ENCODE results near the gene RNF222. TPM values are rescaled to one million over a fixed set of nuclear protein-coding genes. Genes with fewer than 3 reads are reported as not detected.

Gene RNF222
- total RNA-seq, 1 experiment from 2014 or later: not detected

DNA sequence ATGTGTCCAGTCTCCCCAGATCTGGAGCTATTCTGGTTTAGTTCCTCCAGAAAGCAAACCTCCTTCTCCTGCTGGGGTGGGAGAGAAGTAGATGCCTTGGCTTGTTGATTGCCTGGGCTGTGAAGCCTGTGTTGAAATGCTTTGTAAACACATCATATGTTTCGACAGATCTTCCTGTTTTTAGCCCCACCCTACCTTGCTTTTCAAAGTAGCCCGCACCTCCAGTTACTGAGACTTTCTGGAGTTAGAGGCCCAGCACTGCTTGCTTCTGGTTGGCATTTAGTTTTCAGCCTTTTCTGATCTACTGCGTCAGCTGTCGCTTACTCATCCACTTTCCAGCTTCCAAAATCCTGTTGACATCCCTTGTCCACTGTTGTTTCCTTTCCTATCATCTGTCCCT lies 20.2 kb upstream of the RNF222 start:
- H3K4me3 ChIP-seq (ENCODE audit: low read depth, low read length): no peak overlapping the region
- H3K27ac Mint-ChIP-seq (ENCODE audit: unreplicated experiment): no peak overlapping the region
- H3K36me3 Mint-ChIP-seq (ENCODE audit: insufficient read depth, unreplicated experiment): no peaks in the 10 kb centered on the region
- no peaks in the 10 kb centered on the region for H3K9me3 Mint-ChIP-seq (ENCODE audit: unreplicated experiment)
- DNase-seq: no peak
- H3K9me3 ChIP-seq: no peaks in the 10 kb centered on the region
- intact Hi-C loops (cut with micrococcal nuclease; ENCODE audit: unreplicated experiment): loop anchor here (10.0 kb wide), 1 partner anchor 327 kb away; the partner anchor contains the start of gene CCDC42
- peaks cover 4% of the 10 kb centered on the region for H3K27me3 Mint-ChIP-seq (ENCODE audit: insufficient read depth, unreplicated experiment)
- ChIA-PET POLR2A (no interaction called here), CTCF (no interaction called here)
- no peaks in the 10 kb centered on the region for H3K36me3 ChIP-seq (ENCODE audit: control insufficient read depth, insufficient read depth, low read length)
- no peaks in the 10 kb centered on the region for H3K4me1 ChIP-seq
- no peaks in the 10 kb centered on the region for H3K27me3 ChIP-seq (replicated peaks; ENCODE audit: control insufficient read depth, insufficient read depth, low read length)
- BruUV-seq (replicated peaks): no TSS peak
- H3K4me1 Mint-ChIP-seq (ENCODE audit: low read depth, unreplicated experiment): no peaks in the 10 kb centered on the region
- TF ChIP-seq, protein P1, sequence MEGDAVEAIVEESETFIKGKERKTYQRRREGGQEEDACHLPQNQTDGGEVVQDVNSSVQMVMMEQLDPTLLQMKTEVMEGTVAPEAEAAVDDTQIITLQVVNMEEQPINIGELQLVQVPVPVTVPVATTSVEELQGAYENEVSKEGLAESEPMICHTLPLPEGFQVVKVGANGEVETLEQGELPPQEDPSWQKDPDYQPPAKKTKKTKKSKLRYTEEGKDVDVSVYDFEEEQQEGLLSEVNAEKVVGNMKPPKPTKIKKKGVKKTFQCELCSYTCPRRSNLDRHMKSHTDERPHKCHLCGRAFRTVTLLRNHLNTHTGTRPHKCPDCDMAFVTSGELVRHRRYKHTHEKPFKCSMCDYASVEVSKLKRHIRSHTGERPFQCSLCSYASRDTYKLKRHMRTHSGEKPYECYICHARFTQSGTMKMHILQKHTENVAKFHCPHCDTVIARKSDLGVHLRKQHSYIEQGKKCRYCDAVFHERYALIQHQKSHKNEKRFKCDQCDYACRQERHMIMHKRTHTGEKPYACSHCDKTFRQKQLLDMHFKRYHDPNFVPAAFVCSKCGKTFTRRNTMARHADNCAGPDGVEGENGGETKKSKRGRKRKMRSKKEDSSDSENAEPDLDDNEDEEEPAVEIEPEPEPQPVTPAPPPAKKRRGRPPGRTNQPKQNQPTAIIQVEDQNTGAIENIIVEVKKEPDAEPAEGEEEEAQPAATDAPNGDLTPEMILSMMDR (IDR thresholded peaks at IDR 0.05; ENCODE audit: insufficient read depth in 1 of 2, low read depth in 1 of 2, low read length in 1 of 2, severe bottlenecking in 1 of 2, unreplicated experiment in 1 of 2): no peak
- H3K4me3 Mint-ChIP-seq (ENCODE audit: unreplicated experiment): no peak overlapping the region

DNA sequence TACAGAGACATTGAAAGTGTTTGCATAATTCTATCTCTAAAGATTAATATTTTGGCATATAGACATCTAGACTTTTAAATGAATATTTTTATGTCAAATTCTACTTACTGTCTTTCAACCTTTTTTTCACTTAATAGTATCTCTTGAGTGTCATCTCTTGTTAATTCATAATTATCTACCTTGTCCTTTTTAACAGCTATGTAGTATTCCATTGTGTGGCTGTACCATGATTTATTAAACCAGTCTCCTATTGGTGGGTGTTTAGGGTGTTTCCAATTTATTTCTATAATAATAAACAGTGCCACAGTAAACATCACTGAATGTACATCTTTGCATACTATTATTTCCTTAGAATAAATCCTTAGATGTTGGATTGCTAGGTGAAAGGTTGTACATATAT lies 16.3 kb upstream of the RNF222 start:
- peaks cover 4% of the 10 kb centered on the region for H3K27me3 Mint-ChIP-seq (ENCODE audit: insufficient read depth, unreplicated experiment)
- CTCF ChIA-PET: no interaction called here
- peaks cover 5% of the 10 kb centered on the region for H3K36me3 Mint-ChIP-seq (ENCODE audit: insufficient read depth, unreplicated experiment)
- POLR2A ChIA-PET: no interaction called here
- Histone ChIP-seq H3K4me3 (ENCODE audit: low read depth, low read length) (no peak overlapping the region), H3K9me3 (no peaks in the 10 kb centered on the region), H3K27me3 (replicated peaks; ENCODE audit: control insufficient read depth, insufficient read depth, low read length) (no peaks in the 10 kb centered on the region), H3K36me3 (ENCODE audit: control insufficient read depth, insufficient read depth, low read length) (no peaks in the 10 kb centered on the region), H3K4me1 (no peaks in the 10 kb centered on the region)
- no TSS peak for BruUV-seq (replicated peaks)
- H3K4me3 Mint-ChIP-seq (ENCODE audit: unreplicated experiment): no peak overlapping the region
- H3K9me3 Mint-ChIP-seq (ENCODE audit: unreplicated experiment): no peaks in the 10 kb centered on the region
- H3K27ac Mint-ChIP-seq (ENCODE audit: unreplicated experiment): no peak overlapping the region
- DNase-seq: no peak
- H3K4me1 Mint-ChIP-seq (ENCODE audit: low read depth, unreplicated experiment): no peaks in the 10 kb centered on the region
- TF ChIP-seq, protein P1 (IDR thresholded peaks at IDR 0.05; ENCODE audit: insufficient read depth in 1 of 2, low read depth in 1 of 2, low read length in 1 of 2, severe bottlenecking in 1 of 2, unreplicated experiment in 1 of 2): no peak
- intact Hi-C loops (cut with micrococcal nuclease; ENCODE audit: unreplicated experiment): loop anchor here (10.0 kb wide), 1 partner anchor 331 kb away; the partner anchor contains the start of gene CCDC42

DNA sequence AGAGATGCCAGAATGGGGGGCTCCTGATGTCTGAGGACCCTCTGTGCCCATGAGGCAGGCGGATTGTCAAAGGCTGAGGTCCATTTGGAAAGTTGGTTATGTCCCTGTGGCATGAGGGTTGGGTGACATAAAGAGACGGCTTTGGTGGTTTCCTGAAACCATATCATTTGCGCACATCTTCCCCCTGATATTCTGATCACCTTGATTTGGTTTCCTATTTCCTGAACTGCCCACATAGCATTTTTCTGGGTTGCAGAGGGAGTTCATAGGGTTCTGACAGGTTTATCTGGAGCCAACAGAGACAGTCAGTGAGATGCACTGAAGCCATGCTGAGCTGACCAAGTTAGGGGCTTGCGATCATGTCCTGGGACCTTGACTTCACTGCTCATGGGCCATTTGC lies 15.7 kb upstream of the RNF222 start:
- no peak overlapping the region for H3K4me3 ChIP-seq (ENCODE audit: low read depth, low read length)
- CTCF ChIA-PET: no interaction called here
- H3K36me3 ChIP-seq (ENCODE audit: control insufficient read depth, insufficient read depth, low read length): no peaks in the 10 kb centered on the region
- intact Hi-C loops (cut with micrococcal nuclease; ENCODE audit: unreplicated experiment): loop anchor here (10.0 kb wide), 1 partner anchor 331 kb away; the partner anchor contains the start of gene CCDC42
- no peaks in the 10 kb centered on the region for H3K9me3 Mint-ChIP-seq (ENCODE audit: unreplicated experiment)
- no peak overlapping the region for H3K4me3 Mint-ChIP-seq (ENCODE audit: unreplicated experiment)
- H3K27ac Mint-ChIP-seq (ENCODE audit: unreplicated experiment): no peak overlapping the region
- POLR2A ChIA-PET: no interaction called here
- no peaks in the 10 kb centered on the region for H3K27me3 ChIP-seq (replicated peaks; ENCODE audit: control insufficient read depth, insufficient read depth, low read length)
- BruUV-seq (replicated peaks): no TSS peak
- no peaks in the 10 kb centered on the region for H3K4me1 Mint-ChIP-seq (ENCODE audit: low read depth, unreplicated experiment)
- TF ChIP-seq, protein P1 (IDR thresholded peaks at IDR 0.05; ENCODE audit: insufficient read depth in 1 of 2, low read depth in 1 of 2, low read length in 1 of 2, severe bottlenecking in 1 of 2, unreplicated experiment in 1 of 2): no peak
- H3K4me1 ChIP-seq: no peaks in the 10 kb centered on the region
- no peak for DNase-seq
- H3K36me3 Mint-ChIP-seq (ENCODE audit: insufficient read depth, unreplicated experiment): peaks cover 5% of the 10 kb centered on the region
- no peaks in the 10 kb centered on the region for H3K9me3 ChIP-seq
- peaks cover 4% of the 10 kb centered on the region for H3K27me3 Mint-ChIP-seq (ENCODE audit: insufficient read depth, unreplicated experiment)
